AG08396 (cell line): Measurements from ENCODE around the gene PDE4D.
A peak's percentile ranks its signal among the peaks of the same experiment; 100 is the strongest.

Experiments used
- DNase-seq: peaks from one replicate; pipeline ENCODE4 v3.0.0; 2012; ENCODE audit warnings: low spot score, mixed read lengths

PDE4D gene

GRCh38 chr5:58925627-58926540 is 967.6 kb downstream of the PDE4D start:
- no peak for DNase-seq

- DNase-seq, result no peak
Measured at GRCh38 chr5:58924306-58924705, 969.2 kb downstream of the PDE4D start.

GRCh38 chr5:58923355-58923754 is 970.2 kb downstream of the PDE4D start:
- DNase-seq, result no peak

GRCh38 chr5:58922461-58923171 is 970.9 kb downstream of the PDE4D start:
- peak; percentile 40 for DNase-seq

- DNase-seq, result no peak
Measured at GRCh38 chr5:58921159-58921558, 972.4 kb downstream of the PDE4D start.

GRCh38 chr5:58919833-58920232 is 973.7 kb downstream of the PDE4D start:
- no peak for DNase-seq
